Measurements from ENCODE around the gene MAP3K2. TPM values are rescaled to one million over a fixed set of nuclear protein-coding genes. Genes with fewer than 3 reads are reported as not detected.
A peak's percentile ranks its signal among the peaks of the same experiment; 100 is the strongest.

Gene MAP3K2
- total and polyA plus RNA-seq, 2 of the 4 experiments (the other 2 are of a cell fraction): 6.2 to 30.8 TPM

GRCh38 chr2:127392133-127392827, 4.5 kb upstream of the MAP3K2 start:
- H3K4me1 ChIP-seq (ENCODE audit: control insufficient read depth, insufficient read depth, low read length): peaks cover 1% of the 10 kb centered on the region; the same call in 1 of the 2 replicates
- H4K20me1 ChIP-seq (ENCODE audit: insufficient read depth, low read length): no peaks in the 10 kb centered on the region
- no peaks in the 10 kb centered on the region for H3K27me3 ChIP-seq (ENCODE audit: control insufficient read depth, insufficient read depth, low read length)
- no peak overlapping the region for H4K91ac ChIP-seq (ENCODE audit: insufficient read depth, low read depth, low read length)
- H3K27ac ChIP-seq (ENCODE audit: insufficient read depth, low read length): no peak overlapping the region
- TF ChIP-seq MXI1 (IDR thresholded peaks at IDR 0.05; ENCODE audit: borderline replicate concordance, low read depth, low read length): no peak
- 0 out of 2 replicates have a peak, but pooled peaks have one; percentile 15 for TF ChIP-seq MAFK (IDR thresholded peaks at IDR 0.05; ENCODE audit: low read depth, low read length)
- TF ChIP-seq FOS (IDR thresholded peaks at IDR 0.05; ENCODE audit: low read depth, low read length): no peak
- H3K4me2 ChIP-seq (ENCODE audit: low read depth, low read length): no peak overlapping the region
- H3K23ac ChIP-seq (ENCODE audit: low read depth, low read length): no peak overlapping the region
- no peak overlapping the region for H4K5ac ChIP-seq (ENCODE audit: low read depth, low read length)
- ChIA-PET CTCF (no interaction called here), POLR2A (ENCODE audit: unreplicated experiment) (no interaction called here)
- peak; percentile 37 for DNase-seq
- BruUV-seq (replicated peaks): no TSS peak
- ATAC-seq (ENCODE audit: low read depth): no peak
- H2BK120ac ChIP-seq (ENCODE audit: low read depth, low read length): no peak overlapping the region
- H2BK15ac ChIP-seq (ENCODE audit: low read depth, low read length): no peak overlapping the region
- no CpG with 5 or more reads among the region's 2 CpGs for WGBS, 2 experiments (ENCODE audit: extremely low coverage in 2 of 2, insufficient read length in 1 of 2)
- no peak overlapping the region for H3K56ac ChIP-seq (ENCODE audit: extremely low read depth, insufficient read depth, low read length)
- no peaks in the 10 kb centered on the region for H3K36me3 ChIP-seq (ENCODE audit: control insufficient read depth, insufficient read depth, low read length)
- H4K8ac ChIP-seq (ENCODE audit: low read depth in 2 of 2, low read length in 2 of 2): no peak overlapping the region
- no peak overlapping the region; the same call in 1 of the 2 replicates for H3K14ac ChIP-seq (replicated peaks; ENCODE audit: low read depth, low read length)
- no peak overlapping the region for H2AK9ac ChIP-seq (replicated peaks; ENCODE audit: low read depth, low read length, poor library complexity)
- H3K18ac ChIP-seq (ENCODE audit: low read depth, low read length): no peak overlapping the region; the same call in 1 of the 2 replicates
- H3K9me3 ChIP-seq (ENCODE audit: control insufficient read depth, insufficient read depth, low read length): no peaks in the 10 kb centered on the region
- no peak overlapping the region for H2BK5ac ChIP-seq (ENCODE audit: low read depth, low read length, poor library complexity, severe bottlenecking)
- no peak overlapping the region for H3K4me3 ChIP-seq (ENCODE audit: insufficient read depth, low read depth, low read length)
- no peak overlapping the region for H2AK5ac ChIP-seq (ENCODE audit: low read depth, low read length)
- no peak overlapping the region for H3K4ac ChIP-seq (ENCODE audit: low read depth, low read length)
- no peak overlapping the region for H2BK20ac ChIP-seq (ENCODE audit: low read depth, low read length)
- peaks cover 0 to 6% of the 10 kb centered on the region in 2 experiments; a peak in 1 of 4 replicates for H3K79me1 ChIP-seq (ENCODE audit: low read depth in 1 of 2, low read length in 2 of 2)
- intact Hi-C loops (cut with micrococcal nuclease): no loop called here
- H2AFZ ChIP-seq (replicated peaks; ENCODE audit: low read length, poor library complexity): no peak overlapping the region
- dilution Hi-C loops (cut with HindIII; ENCODE audit: low sequenced_read_pairs, unreplicated experiment): no loop called here
- in situ Hi-C loops (cut with MboI; ENCODE audit: low sequenced_read_pairs): no loop called here
- H3K9ac ChIP-seq (ENCODE audit: low read depth, low read length): no peak overlapping the region
- H3K9me1 ChIP-seq (ENCODE audit: insufficient read depth, low read length): 0 out of 2 replicates have a peak, but pooled peaks cover 4% of the 10 kb centered on the region
